Activated CD4-positive, alpha-beta T cell treated with anti-CD3 and anti-CD28 coated beads for 24 hours (primary cell): ENCODE results near the gene FRMD3.

ENCODE experiments used
- DNase-seq, 2 donors: peaks; one replicate each; pipeline ENCODE4 v3.0.0-alpha.2; 2020; ENCODE audit warnings: low read depth in 2 of 2

FRMD3 gene

GRCh38 chr9:83432877-83433550, 105.2 kb downstream of the FRMD3 start:
- no peak for DNase-seq

GRCh38 chr9:83432104-83432627, 106.0 kb downstream of the FRMD3 start:
- no peak for DNase-seq

- DNase-seq, result no peak
These were observed 106.8 kb downstream of the FRMD3 start for GRCh38 chr9:83431101-83432060.

GRCh38 chr9:83430681-83431080, 107.5 kb downstream of the FRMD3 start:
- DNase-seq, result no peak

GRCh38 chr9:83429229-83429628, 109.0 kb downstream of the FRMD3 start:
- DNase-seq, result no peak

- DNase-seq, result no peak
These were observed 113.0 kb downstream of the FRMD3 start for GRCh38 chr9:83425240-83425639.

GRCh38 chr9:83424831-83425230, 113.4 kb downstream of the FRMD3 start:
- no peak for DNase-seq

GRCh38 chr9:83423815-83424707, 114.1 kb downstream of the FRMD3 start:
- DNase-seq, result no peak

- DNase-seq, result no peak
These were observed 115.7 kb downstream of the FRMD3 start for GRCh38 chr9:83422527-83422926.

- no peak for DNase-seq
These were observed 117.7 kb downstream of the FRMD3 start for GRCh38 chr9:83420486-83420885.

GRCh38 chr9:83419961-83420360, 118.2 kb downstream of the FRMD3 start:
- no peak for DNase-seq

- DNase-seq, result no peak
These were observed 119.9 kb downstream of the FRMD3 start for GRCh38 chr9:83418283-83418682.

- no peak for DNase-seq
These were observed 124.8 kb downstream of the FRMD3 start for GRCh38 chr9:83413367-83413766.

- DNase-seq, result no peak
These were observed 127.5 kb downstream of the FRMD3 start for GRCh38 chr9:83410701-83411100.

- DNase-seq, result no peak
These were observed 131.3 kb downstream of the FRMD3 start for GRCh38 chr9:83406921-83407320.

GRCh38 chr9:83405759-83406158, 132.4 kb downstream of the FRMD3 start:
- DNase-seq, result no peak

- no peak for DNase-seq
These were observed 134.5 kb downstream of the FRMD3 start for GRCh38 chr9:83403527-83404238.

GRCh38 chr9:83401328-83401900, 136.8 kb downstream of the FRMD3 start:
- no peak for DNase-seq

GRCh38 chr9:83396813-83397212, 141.4 kb downstream of the FRMD3 start:
- DNase-seq, result no peak

GRCh38 chr9:83396342-83396741, 141.9 kb downstream of the FRMD3 start:
- no peak for DNase-seq

GRCh38 chr9:83392228-83392627, 146.0 kb downstream of the FRMD3 start:
- no peak for DNase-seq
